Glutamatergic neuron (in vitro differentiated cells): ENCODE results near the gene ALOX5. TPM values are rescaled to one million over a fixed set of nuclear protein-coding genes. Genes with fewer than 3 reads are reported as not detected.

Source experiments
- DNase-seq: peaks from one replicate; pipeline ENCODE4 v3.0.0; 2022
- H3K27ac Mint-ChIP-seq: one replicate; pipeline ENCODE4 v1.8.0; 2020; ENCODE audit warnings: mild to moderate bottlenecking, mixed read lengths, inconsistent platforms; ENCODE audit not compliant: unreplicated experiment
- H3K27me3 Mint-ChIP-seq: one replicate; pipeline ENCODE4 v1.8.0; 2020; ENCODE audit warnings: mild to moderate bottlenecking, moderate library complexity, mixed read lengths, inconsistent platforms; ENCODE audit not compliant: unreplicated experiment
- H3K36me3 Mint-ChIP-seq: one replicate; pipeline ENCODE4 v1.8.0; 2020; ENCODE audit warnings: mild to moderate bottlenecking, mixed read lengths, inconsistent platforms; ENCODE audit not compliant: unreplicated experiment
- H3K4me1 Mint-ChIP-seq: one replicate; pipeline ENCODE4 v1.8.0; 2020; ENCODE audit warnings: mild to moderate bottlenecking, low read depth, mixed read lengths, inconsistent platforms; ENCODE audit not compliant: unreplicated experiment
- H3K4me3 Mint-ChIP-seq: one replicate; pipeline ENCODE4 v1.8.0; 2020; ENCODE audit warnings: mild to moderate bottlenecking, mixed read lengths, inconsistent platforms; ENCODE audit not compliant: unreplicated experiment
- H3K9me3 Mint-ChIP-seq: one replicate; pipeline ENCODE4 v1.8.0; 2020; ENCODE audit warnings: mild to moderate bottlenecking, moderate library complexity, mixed read lengths, inconsistent platforms; ENCODE audit not compliant: unreplicated experiment
- total RNA-seq: library from RNA; stranded (reverse); fragmentation: NEBNext Ultra II Directional; extraction: Animal tissue kit (Norgen Biotek cat#: 25700); gene quantifications from one replicate; pipeline ENCODE4 v1.2.1, GENCODE V29; 2021; ENCODE audit not compliant: unreplicated experiment
- TF ChIP-seq, protein P1 (sequence below): fragments of 200-600 bp; sonication (generic); IDR thresholded peaks from one replicate; pipeline ENCODE4 v1.5.0; 2021; ENCODE audit not compliant: partially characterized antibody, unreplicated experiment

The ALOX5 gene
- total RNA-seq, 1 donor from 2014 or later: 8.4 TPM

DNA sequence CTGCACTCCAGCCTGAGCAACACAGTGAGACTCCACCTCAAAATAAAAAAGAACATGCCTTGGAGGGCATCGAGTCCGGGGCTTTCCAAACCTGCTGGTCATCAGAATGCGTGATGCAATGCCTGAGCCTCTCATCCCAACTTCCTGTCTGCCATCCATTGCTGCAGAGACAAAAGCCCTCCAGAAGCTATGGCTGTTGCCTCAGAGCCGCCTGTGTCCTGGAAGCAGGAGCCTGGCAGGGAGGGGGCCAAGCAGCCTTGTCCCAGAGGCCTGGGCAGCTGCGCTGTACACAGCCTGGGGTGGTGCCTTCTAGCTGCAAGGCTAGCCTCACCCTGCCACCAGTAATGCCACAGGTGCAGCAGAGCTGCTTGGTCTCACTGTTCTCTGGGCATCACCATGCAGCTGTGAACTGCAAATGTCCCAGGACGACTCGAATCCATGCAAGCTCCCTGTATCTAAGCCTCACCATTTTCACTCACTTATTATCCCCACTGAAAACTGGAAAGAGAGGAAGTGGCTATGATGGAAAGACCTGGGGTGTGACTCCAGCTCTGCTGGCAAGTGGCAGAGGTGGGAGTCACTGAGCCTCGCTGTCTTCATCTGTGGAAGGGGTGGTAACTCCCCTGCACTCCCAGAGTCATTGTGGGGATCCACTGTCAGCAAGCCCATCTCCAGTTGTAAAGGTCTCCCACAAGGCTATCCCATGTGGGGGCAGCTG, 7.0 kb downstream of the ALOX5 start:
- DNase-seq: no peak
- Mint-ChIP-seq H3K27me3 (peaks cover 1% of the 10 kb centered on the region), H3K4me3 (no peak overlapping the region), H3K4me1 (no peaks in the 10 kb centered on the region), H3K9me3 (no peaks in the 10 kb centered on the region), H3K36me3 (no peaks in the 10 kb centered on the region), H3K27ac (no peak overlapping the region)
- TF ChIP-seq, protein P1, sequence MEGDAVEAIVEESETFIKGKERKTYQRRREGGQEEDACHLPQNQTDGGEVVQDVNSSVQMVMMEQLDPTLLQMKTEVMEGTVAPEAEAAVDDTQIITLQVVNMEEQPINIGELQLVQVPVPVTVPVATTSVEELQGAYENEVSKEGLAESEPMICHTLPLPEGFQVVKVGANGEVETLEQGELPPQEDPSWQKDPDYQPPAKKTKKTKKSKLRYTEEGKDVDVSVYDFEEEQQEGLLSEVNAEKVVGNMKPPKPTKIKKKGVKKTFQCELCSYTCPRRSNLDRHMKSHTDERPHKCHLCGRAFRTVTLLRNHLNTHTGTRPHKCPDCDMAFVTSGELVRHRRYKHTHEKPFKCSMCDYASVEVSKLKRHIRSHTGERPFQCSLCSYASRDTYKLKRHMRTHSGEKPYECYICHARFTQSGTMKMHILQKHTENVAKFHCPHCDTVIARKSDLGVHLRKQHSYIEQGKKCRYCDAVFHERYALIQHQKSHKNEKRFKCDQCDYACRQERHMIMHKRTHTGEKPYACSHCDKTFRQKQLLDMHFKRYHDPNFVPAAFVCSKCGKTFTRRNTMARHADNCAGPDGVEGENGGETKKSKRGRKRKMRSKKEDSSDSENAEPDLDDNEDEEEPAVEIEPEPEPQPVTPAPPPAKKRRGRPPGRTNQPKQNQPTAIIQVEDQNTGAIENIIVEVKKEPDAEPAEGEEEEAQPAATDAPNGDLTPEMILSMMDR: no peak

DNA sequence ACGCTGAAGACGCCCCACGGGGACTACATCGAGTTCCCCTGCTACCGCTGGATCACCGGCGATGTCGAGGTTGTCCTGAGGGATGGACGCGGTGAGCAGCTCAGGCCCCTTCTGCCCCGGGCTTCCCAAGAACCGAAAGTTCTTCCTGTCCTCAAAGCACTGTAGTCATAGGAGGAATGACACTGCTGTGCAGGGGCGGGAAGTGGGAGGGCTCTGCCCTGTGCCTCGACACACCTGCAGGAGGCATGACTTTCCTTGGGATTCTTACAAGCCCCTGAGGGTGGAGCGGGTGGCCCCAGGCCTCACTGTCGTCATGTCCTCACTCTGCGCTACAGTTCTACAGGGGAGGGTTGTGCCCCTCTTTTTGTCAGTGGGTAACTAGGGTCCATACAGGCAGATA, 8.6 kb downstream of the ALOX5 start:
- H3K27me3 Mint-ChIP-seq: peaks cover 1% of the 10 kb centered on the region
- TF ChIP-seq, protein P1: no peak
- no peak overlapping the region for H3K27ac Mint-ChIP-seq
- no peak overlapping the region for H3K4me3 Mint-ChIP-seq
- H3K9me3 Mint-ChIP-seq: no peaks in the 10 kb centered on the region
- no peak for DNase-seq
- H3K36me3 Mint-ChIP-seq: no peaks in the 10 kb centered on the region
- no peaks in the 10 kb centered on the region for H3K4me1 Mint-ChIP-seq

DNA sequence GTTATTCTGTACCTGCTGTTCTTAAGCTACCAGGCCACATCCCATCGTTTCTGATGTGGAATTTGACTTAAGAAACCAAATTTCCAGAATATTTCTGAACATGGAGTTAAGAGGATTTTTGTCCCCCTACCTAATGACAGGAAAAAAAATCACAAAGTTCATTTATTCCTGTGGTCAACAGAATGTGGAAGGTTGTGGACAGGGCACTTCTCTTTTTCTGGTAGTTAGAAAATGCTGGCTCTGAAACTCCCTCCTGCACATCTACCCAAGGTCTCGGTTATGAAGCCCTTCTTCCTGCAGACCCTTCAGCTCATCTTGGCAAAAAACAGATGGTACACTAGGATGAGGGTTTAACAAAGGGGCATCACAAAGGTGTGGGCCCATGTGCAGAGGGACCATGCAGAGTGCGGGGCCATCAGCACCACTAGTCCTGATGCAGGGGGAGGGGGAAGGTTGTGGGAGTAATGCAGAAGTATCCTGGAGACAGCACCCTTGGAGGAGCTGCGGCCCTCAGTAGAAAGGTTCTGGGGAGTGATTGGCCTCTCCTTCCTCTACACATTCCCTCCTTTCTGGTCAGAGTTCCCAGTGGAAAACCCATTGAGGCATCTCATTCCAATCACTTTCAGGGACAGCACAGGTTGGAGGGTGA, 9.8 kb downstream of the ALOX5 start:
- Mint-ChIP-seq H3K4me1 (no peaks in the 10 kb centered on the region), H3K9me3 (no peaks in the 10 kb centered on the region), H3K36me3 (peaks cover 2% of the 10 kb centered on the region), H3K4me3 (no peak overlapping the region), H3K27ac (no peak overlapping the region), H3K27me3 (no peaks in the 10 kb centered on the region)
- TF ChIP-seq, protein P1: no peak
- DNase-seq: no peak

DNA sequence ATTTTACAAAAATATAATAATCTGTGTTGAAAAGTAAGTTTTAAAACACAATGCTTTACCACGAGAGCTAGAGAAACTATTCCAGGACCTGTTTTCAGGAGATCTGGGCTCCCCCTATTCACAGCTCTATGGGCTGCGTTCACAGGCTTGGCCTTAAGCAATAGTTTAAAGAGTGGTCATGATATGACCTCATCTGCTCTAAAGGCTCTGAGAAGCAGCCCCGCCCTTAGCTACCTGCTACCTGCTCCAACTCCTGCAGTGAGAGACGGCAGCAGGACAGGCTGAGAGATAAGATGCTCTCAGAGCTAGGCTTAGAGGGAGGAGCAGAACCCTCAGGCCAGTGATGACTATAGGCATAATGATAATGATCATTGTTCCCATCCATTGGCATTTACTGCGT, 12.6 kb downstream of the ALOX5 start:
- TF ChIP-seq, protein P1: no peak
- no peak overlapping the region for H3K27ac Mint-ChIP-seq
- peaks cover 14% of the 10 kb centered on the region for H3K36me3 Mint-ChIP-seq
- H3K4me3 Mint-ChIP-seq: no peak overlapping the region
- no peaks in the 10 kb centered on the region for H3K4me1 Mint-ChIP-seq
- DNase-seq: no peak
- peaks cover 1% of the 10 kb centered on the region for H3K27me3 Mint-ChIP-seq
- H3K9me3 Mint-ChIP-seq: peaks cover 8% of the 10 kb centered on the region
